CD4-positive, CD25-positive, alpha-beta regulatory T cell (primary cell): ENCODE measurements around the gene DLG1. TPM values are rescaled to one million over a fixed set of nuclear protein-coding genes. Genes with fewer than 3 reads are reported as not detected.

Experiments used
- ATAC-seq, 2 donors: fragments of 150-1000 bp; cut with Tn5 transposase; one replicate each; pipeline ENCODE4 v1.10.0; 2021; ENCODE audit warnings: low read depth in 2 of 2, moderate number of reproducible peaks in 2 of 2, moderate library complexity in 1 of 2
- DNase-seq, 3 donors: peaks; one replicate each; pipeline versions ENCODE4 v3.0.0 to v3.0.0-alpha.2; 2012 to 2022; ENCODE audit warnings: mixed read lengths in 1 of 3
- H3K27ac ChIP-seq: one replicate; pipeline ENCODE4 v1.7.0; 2013; ENCODE audit warnings: mild to moderate bottlenecking, low read length; ENCODE audit not compliant: insufficient read depth, poor library complexity, severe bottlenecking
- H3K27me3 ChIP-seq: one replicate; pipeline ENCODE4 v1.7.0; 2013; ENCODE audit warnings: low read length; ENCODE audit not compliant: control insufficient read depth, insufficient read depth
- H3K36me3 ChIP-seq: one replicate; pipeline ENCODE4 v1.7.0; 2013; ENCODE audit warnings: mild to moderate bottlenecking, low read length, moderate library complexity; ENCODE audit not compliant: control insufficient read depth, insufficient read depth
- H3K4me1 ChIP-seq: 2 replicates; pipeline ENCODE4 v1.7.0; 2013; ENCODE audit warnings: mild to moderate bottlenecking, low read length; ENCODE audit not compliant: insufficient read depth, control insufficient read depth, poor library complexity, severe bottlenecking
- H3K4me3 ChIP-seq: one replicate; pipeline ENCODE4 v1.7.0; 2013; ENCODE audit warnings: low read depth, mild to moderate bottlenecking, low read length, moderate library complexity
- H3K9me3 ChIP-seq, 2 experiments: 1 replicate in 1 of 2; 2 replicates in 1 of 2; pipeline ENCODE4 v1.7.0; 2013; ENCODE audit warnings: low read length in 2 of 2, mild to moderate bottlenecking in 1 of 2, moderate library complexity in 1 of 2; ENCODE audit not compliant: control insufficient read depth in 2 of 2
- H3K27ac Mint-ChIP-seq, 3 donors: one replicate each; pipeline ENCODE4 v1.8.0; 2020 to 2022; ENCODE audit warnings: mild to moderate bottlenecking in 3 of 3, mixed read lengths in 3 of 3, moderate library complexity in 2 of 3
- H3K27me3 Mint-ChIP-seq: one replicate; pipeline ENCODE4 v1.8.0; 2022; ENCODE audit warnings: mild to moderate bottlenecking, mixed read lengths
- H3K36me3 Mint-ChIP-seq: one replicate; pipeline ENCODE4 v1.8.0; 2020; ENCODE audit warnings: mixed read lengths
- H3K4me1 Mint-ChIP-seq, 4 donors: one replicate each; pipeline ENCODE4 v1.8.0; 2020 to 2022; ENCODE audit warnings: mixed read lengths in 4 of 4, mild to moderate bottlenecking in 1 of 4
- H3K4me3 Mint-ChIP-seq, 4 donors: one replicate each; pipeline ENCODE4 v1.8.0; 2020 to 2022; ENCODE audit warnings: mild to moderate bottlenecking in 4 of 4, mixed read lengths in 4 of 4, moderate library complexity in 3 of 4
- H3K9me3 Mint-ChIP-seq, 7 donors: one replicate each; pipeline ENCODE4 v1.8.0; 2020 to 2022; ENCODE audit warnings: mixed read lengths in 7 of 7, mild to moderate bottlenecking in 3 of 7, moderate library complexity in 2 of 7
- polyA plus RNA-seq, 4 donors: library from polyadenylated mRNA; unstranded; fragments of 300-500 nt; fragmentation: Illumina TruSeq; gene quantifications; one replicate each; pipeline ENCODE4 v1.2.3, GENCODE V29; 2021
- total RNA-seq: library from RNA; stranded (reverse); gene quantifications from one replicate; pipeline ENCODE4 v1.2.3, GENCODE V29; 2022

Gene DLG1
- total and polyA plus RNA-seq, 5 donors from 2014 or later, result 25.2 to 106 (median 30.5) TPM

GRCh38 chr3:197007296-197007940 lies 291.0 kb downstream of the DLG1 start:
- no peaks in the 10 kb centered on the region for H3K9me3 ChIP-seq
- DNase-seq (no peak), ATAC-seq (no peak)
- no peaks in the 10 kb centered on the region for H3K27me3 ChIP-seq
- no peak overlapping the region for H3K27ac Mint-ChIP-seq
- H3K4me3 Mint-ChIP-seq, result no peak overlapping the region
- H3K4me3 ChIP-seq, result no peak overlapping the region
- peaks cover 0 to 9% (median 1%) of the 10 kb centered on the region in 4 donors for H3K4me1 Mint-ChIP-seq
- no peaks in the 10 kb centered on the region for H3K36me3 Mint-ChIP-seq
- H3K27me3 Mint-ChIP-seq, result peaks cover 4% of the 10 kb centered on the region
- H3K4me1 ChIP-seq, result peaks cover 8% of the 10 kb centered on the region
- no peak overlapping the region for H3K27ac ChIP-seq
- H3K9me3 Mint-ChIP-seq, result peaks cover 0 to 1% (median 0%) of the 10 kb centered on the region in 7 donors
- H3K36me3 ChIP-seq, result no peaks in the 10 kb centered on the region

- no peaks in the 10 kb centered on the region for H3K27me3 ChIP-seq
- H3K9me3 ChIP-seq, result no peaks in the 10 kb centered on the region
- H3K4me1 ChIP-seq, result peaks cover 8% of the 10 kb centered on the region
- no peak overlapping the region for H3K27ac ChIP-seq
- H3K36me3 ChIP-seq, result no peaks in the 10 kb centered on the region
- no peak overlapping the region for H3K27ac Mint-ChIP-seq
- ATAC-seq (no peak), DNase-seq (no peak)
- H3K4me3 ChIP-seq, result no peak overlapping the region
- peaks cover 0 to 1% (median 0%) of the 10 kb centered on the region in 7 donors for H3K9me3 Mint-ChIP-seq
- H3K36me3 Mint-ChIP-seq, result no peaks in the 10 kb centered on the region
- H3K4me1 Mint-ChIP-seq, result peaks cover 0 to 9% (median 2%) of the 10 kb centered on the region in 4 donors
- peaks cover 4% of the 10 kb centered on the region for H3K27me3 Mint-ChIP-seq
- no peak overlapping the region for H3K4me3 Mint-ChIP-seq
Measured at GRCh38 chr3:197006860-197007259, 291.6 kb downstream of the DLG1 start.

DNA sequence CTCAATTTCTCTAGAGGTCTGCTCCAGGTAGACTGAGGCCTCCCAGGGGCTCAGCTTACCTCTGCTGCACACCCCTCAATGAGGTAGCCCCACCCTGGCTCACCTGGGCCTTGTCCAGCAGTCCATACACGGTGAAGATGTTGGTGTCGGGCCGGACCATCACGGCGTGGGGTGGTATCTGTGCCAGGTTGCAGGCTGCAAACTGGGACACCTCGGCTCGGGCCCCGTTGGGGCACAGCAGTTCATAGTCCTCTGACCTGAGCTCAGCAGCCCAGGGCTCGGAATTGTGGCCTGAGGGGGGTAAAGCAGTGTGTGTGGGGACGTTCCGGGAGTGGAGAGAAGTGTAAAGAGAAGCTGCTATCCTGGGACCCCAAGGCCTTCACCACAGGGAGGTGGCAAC lies 292.0 kb downstream of the DLG1 start:
- Histone ChIP-seq H3K9me3 (no peaks in the 10 kb centered on the region), H3K27me3 (no peaks in the 10 kb centered on the region), H3K36me3 (no peaks in the 10 kb centered on the region), H3K4me3 (no peak overlapping the region), H3K4me1 (peaks cover 8% of the 10 kb centered on the region), H3K27ac (no peak overlapping the region)
- Mint-ChIP-seq H3K36me3 (no peaks in the 10 kb centered on the region), H3K9me3 (peaks cover 0 to 1% (median 0%) of the 10 kb centered on the region in 7 donors), H3K27me3 (peaks cover 4% of the 10 kb centered on the region), H3K27ac (no peak overlapping the region), H3K4me1 (peaks cover 0 to 12% (median 4%) of the 10 kb centered on the region in 4 donors), H3K4me3 (no peak overlapping the region)
- DNase-seq (no peak), ATAC-seq (no peak)

- Mint-ChIP-seq H3K27me3 (peaks cover 4% of the 10 kb centered on the region), H3K4me1 (peaks cover 0 to 16% (median 5%) of the 10 kb centered on the region in 4 donors), H3K4me3 (peak overlapping the region; percentile 83 to 92 (median 88)), H3K36me3 (no peaks in the 10 kb centered on the region), H3K27ac (peak overlapping the region; percentile 29 to 88 (median 48)), H3K9me3 (peaks cover 0 to 1% (median 0%) of the 10 kb centered on the region in 7 donors)
- H3K9me3 ChIP-seq, result no peaks in the 10 kb centered on the region
- H3K4me3 ChIP-seq, result peak overlapping the region; percentile 8
- peaks cover 8% of the 10 kb centered on the region for H3K4me1 ChIP-seq
- peak in 1 of 3 donors; percentile 43 for DNase-seq
- no peak overlapping the region for H3K27ac ChIP-seq
- no peaks in the 10 kb centered on the region for H3K27me3 ChIP-seq
- no peak for ATAC-seq
- H3K36me3 ChIP-seq, result no peaks in the 10 kb centered on the region
Measured at GRCh38 chr3:197003461-197004385, 294.7 kb downstream of the DLG1 start.

GRCh38 chr3:197002701-197003454 lies 295.5 kb downstream of the DLG1 start:
- Mint-ChIP-seq H3K27ac (peak overlapping the region in 1 of 3 donors; percentile 29), H3K27me3 (peaks cover 4% of the 10 kb centered on the region), H3K4me3 (peak overlapping the region in 1 of 4 donors; percentile 83), H3K4me1 (peaks cover 0 to 16% (median 5%) of the 10 kb centered on the region in 4 donors), H3K36me3 (no peaks in the 10 kb centered on the region), H3K9me3 (peaks cover 0 to 1% (median 0%) of the 10 kb centered on the region in 7 donors)
- ATAC-seq (peak; percentile 74 to 76), DNase-seq (peak; percentile 72 to 78 (median 74))
- Histone ChIP-seq H3K27ac (no peak overlapping the region), H3K9me3 (no peaks in the 10 kb centered on the region), H3K27me3 (no peaks in the 10 kb centered on the region), H3K4me1 (peaks cover 8% of the 10 kb centered on the region), H3K36me3 (no peaks in the 10 kb centered on the region), H3K4me3 (no peak overlapping the region)

DNA sequence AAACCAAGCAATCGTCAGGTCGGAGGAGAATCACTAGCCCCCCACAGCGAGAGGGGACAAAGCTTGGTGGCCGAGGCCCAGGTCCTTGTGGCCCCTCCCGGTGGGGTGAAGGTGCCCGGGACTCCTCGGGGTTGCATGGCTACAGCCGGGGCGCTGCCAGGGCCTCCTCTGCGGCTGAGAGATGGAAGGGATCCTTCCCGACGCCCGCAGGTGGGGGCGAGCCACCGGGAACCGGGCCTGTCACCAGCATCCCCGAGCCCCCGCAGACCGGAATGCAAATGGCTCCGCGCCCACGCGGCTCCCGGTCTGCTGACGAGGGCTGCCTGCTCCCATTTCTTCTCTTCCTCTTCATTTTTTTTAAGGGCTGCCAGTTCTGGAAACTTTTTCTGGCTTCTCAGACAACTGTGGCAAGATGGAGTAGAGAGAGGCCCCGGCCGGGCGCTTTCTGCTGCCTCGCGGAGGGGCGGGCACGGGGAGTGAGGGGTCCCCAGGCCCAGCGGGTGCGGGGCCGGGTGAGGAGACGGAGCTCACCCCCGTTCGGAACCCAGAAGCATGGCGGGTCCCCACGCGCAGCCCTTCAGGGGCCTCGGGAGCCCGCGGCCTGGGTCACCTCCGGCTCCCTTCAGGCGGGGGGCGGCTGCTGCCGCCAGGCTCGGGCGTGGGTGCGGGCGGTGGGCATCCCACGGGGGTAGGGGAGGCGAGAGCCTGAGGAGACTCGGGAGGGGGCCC lies 296.3 kb downstream of the DLG1 start:
- H3K27ac ChIP-seq, result no peak overlapping the region
- H3K4me3 ChIP-seq, result no peak overlapping the region
- ATAC-seq, result no peak
- H3K4me1 Mint-ChIP-seq, result peaks cover 0 to 16% (median 5%) of the 10 kb centered on the region in 4 donors
- H3K4me3 Mint-ChIP-seq, result peak overlapping the region; percentile 84 to 93 (median 90)
- H3K36me3 ChIP-seq, result no peaks in the 10 kb centered on the region
- no peaks in the 10 kb centered on the region for H3K27me3 Mint-ChIP-seq
- H3K36me3 Mint-ChIP-seq, result no peaks in the 10 kb centered on the region
- H3K27me3 ChIP-seq, result no peaks in the 10 kb centered on the region
- H3K27ac Mint-ChIP-seq, result peak overlapping the region; percentile 76 to 91 (median 90)
- peaks cover 0 to 1% (median 0%) of the 10 kb centered on the region in 7 donors for H3K9me3 Mint-ChIP-seq
- H3K4me1 ChIP-seq, result peaks cover 8% of the 10 kb centered on the region
- no peaks in the 10 kb centered on the region for H3K9me3 ChIP-seq
- no peak for DNase-seq
